ENCODE measurements around the gene ID4.

DNA sequence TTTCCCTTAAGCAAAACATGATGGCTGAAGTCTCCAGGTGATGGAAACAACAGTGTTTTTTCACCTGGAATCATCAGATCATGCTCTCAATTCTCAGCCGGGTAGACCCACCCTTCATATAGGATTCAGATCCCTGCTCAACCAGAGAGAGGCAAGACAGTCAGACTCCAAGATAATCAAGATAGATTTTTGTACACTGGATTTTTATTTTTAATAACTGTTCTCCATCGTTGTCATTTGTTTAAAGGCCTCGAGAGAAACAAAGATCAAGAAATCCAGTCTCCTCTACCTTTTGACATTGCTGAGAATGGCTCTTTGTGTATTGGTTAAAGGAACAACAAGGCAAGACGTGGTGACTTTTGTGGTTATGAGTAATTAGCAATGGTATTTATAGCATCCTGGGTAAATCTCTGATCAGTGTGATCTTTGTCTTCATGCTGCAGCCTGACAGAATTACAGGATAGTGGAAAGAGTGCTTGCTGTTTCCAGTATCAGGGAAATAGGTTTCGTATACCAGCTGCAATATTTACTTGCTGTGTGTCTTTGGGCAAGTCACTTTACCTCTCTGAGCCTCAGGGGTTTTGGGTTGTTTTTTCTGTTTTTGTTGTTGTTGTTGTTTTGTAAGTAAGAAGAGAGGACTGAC lies 29.9 kb downstream of the ID4 start:
- TF ChIP-seq, protein P1, sequence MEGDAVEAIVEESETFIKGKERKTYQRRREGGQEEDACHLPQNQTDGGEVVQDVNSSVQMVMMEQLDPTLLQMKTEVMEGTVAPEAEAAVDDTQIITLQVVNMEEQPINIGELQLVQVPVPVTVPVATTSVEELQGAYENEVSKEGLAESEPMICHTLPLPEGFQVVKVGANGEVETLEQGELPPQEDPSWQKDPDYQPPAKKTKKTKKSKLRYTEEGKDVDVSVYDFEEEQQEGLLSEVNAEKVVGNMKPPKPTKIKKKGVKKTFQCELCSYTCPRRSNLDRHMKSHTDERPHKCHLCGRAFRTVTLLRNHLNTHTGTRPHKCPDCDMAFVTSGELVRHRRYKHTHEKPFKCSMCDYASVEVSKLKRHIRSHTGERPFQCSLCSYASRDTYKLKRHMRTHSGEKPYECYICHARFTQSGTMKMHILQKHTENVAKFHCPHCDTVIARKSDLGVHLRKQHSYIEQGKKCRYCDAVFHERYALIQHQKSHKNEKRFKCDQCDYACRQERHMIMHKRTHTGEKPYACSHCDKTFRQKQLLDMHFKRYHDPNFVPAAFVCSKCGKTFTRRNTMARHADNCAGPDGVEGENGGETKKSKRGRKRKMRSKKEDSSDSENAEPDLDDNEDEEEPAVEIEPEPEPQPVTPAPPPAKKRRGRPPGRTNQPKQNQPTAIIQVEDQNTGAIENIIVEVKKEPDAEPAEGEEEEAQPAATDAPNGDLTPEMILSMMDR (conservative IDR thresholded peaks at IDR 0.05): no peak
- no peak for TF ChIP-seq ZFX (IDR thresholded peaks at IDR 0.05)
